HepG2 (cell line): ENCODE results near the gene ZER1. TPM values are rescaled to one million over a fixed set of nuclear protein-coding genes. Genes with fewer than 3 reads are reported as not detected.

Source experiments
- ATAC-seq: fragments of 200-7000 bp; cut with Tn5 transposase; 3 replicates; pipeline ENCODE4 v1.9.1; 2020; ENCODE audit warnings: mild to moderate bottlenecking, moderate library complexity
- Bru-seq: library from RNA; stranded (reverse); fragments of 400-500 nt; gene quantifications from one replicate; lab custom pipeline; 2021; lab: Mats Ljungman, UMichigan
- BruChase-seq, 2 experiments: library from RNA; stranded (reverse); fragments of 400-500 nt; gene quantifications; one replicate each; lab custom pipeline; 2021; lab: Mats Ljungman, UMichigan
- BruUV-seq: library from RNA; stranded (reverse); fragments of 400-500 nt; replicated peaks from 2 replicates; lab custom pipeline; 2021; lab: Mats Ljungman, UMichigan
- CTCF ChIA-PET: fragments of 300-600 bp; formaldehyde crosslinking; extraction: SDS; loops from one replicate; lab custom pipeline; 2021; ENCODE audit warnings: low total read pairs, inconsistent platforms, low intra/inter-chr PET ratio; lab: Yijun Ruan, JAX
- POLR2A ChIA-PET: fragments of 350-600 bp; sonication (Branson Sonifier 250); formaldehyde crosslinking; loops from one replicate; lab custom pipeline; 2020; ENCODE audit warnings: antibody characterized with exemption, inconsistent platforms; lab: Yijun Ruan, JAX
- DNase-seq: peaks from one replicate; pipeline ENCODE4 v3.0.0-alpha.2; 2015; ENCODE audit warnings: low spot score
- FAIRE-seq: peaks from 3 replicates; lab custom pipeline; 2011; peaks lifted over from hg19 to GRCh38; lab: Jason Lieb, UNC
- H2AFZ ChIP-seq: one replicate; pipeline ENCODE4 v1.6.1; 2011; ENCODE audit warnings: low read length, inconsistent platforms
- H3K27ac ChIP-seq: fragments of 300-600 bp; 3 replicates; pipeline ENCODE4 v1.8.0; 2011; ENCODE audit warnings: mixed run types, mild to moderate bottlenecking, mixed read lengths, low read length, inconsistent platforms; ENCODE audit not compliant: insufficient read depth; ENCODE audit errors: extremely low read length
- H3K27me3 ChIP-seq, 2 experiments: fragments of 200-600 bp in 1 of 2; 2 replicates in 1 of 2; 3 replicates in 1 of 2; pipeline versions ENCODE4 v1.6.0 to v1.8.0; 2011; ENCODE audit warnings: low read length in 2 of 2, mild to moderate bottlenecking in 2 of 2, moderate library complexity in 2 of 2, inconsistent platforms in 1 of 2; ENCODE audit not compliant: insufficient read depth in 2 of 2, control insufficient read depth in 1 of 2
- H3K36me3 ChIP-seq, 2 experiments: fragments of 200-600 bp in 1 of 2; replicated peaks in 1 of 2; 2 replicates in 1 of 2; 3 replicates in 1 of 2; pipeline versions ENCODE4 v1.5.1 to v1.8.0; 2011; ENCODE audit warnings: low read length in 2 of 2, inconsistent platforms in 1 of 2; ENCODE audit not compliant: insufficient read depth in 2 of 2, control insufficient read depth in 1 of 2
- H3K4me1 ChIP-seq: 2 replicates; pipeline ENCODE4 v1.5.1; 2012; ENCODE audit warnings: low read length, inconsistent platforms; ENCODE audit not compliant: insufficient read depth
- H3K4me2 ChIP-seq: 2 replicates; pipeline ENCODE4 v1.6.0; 2011; ENCODE audit warnings: low read depth, low read length, inconsistent platforms
- H3K4me3 ChIP-seq, 3 experiments: fragments of 200-600 bp in 1 of 3; sonication (generic), shearing (Covaris generic) in 1 of 3; replicated peaks in 1 of 3; 2 replicates each; pipeline ENCODE4 v1.5.1; 2011 to 2016; ENCODE audit warnings: low read length in 3 of 3, inconsistent platforms in 2 of 3, low read depth in 2 of 3, mild to moderate bottlenecking in 2 of 3, control low read depth in 1 of 3, mixed read lengths in 1 of 3; ENCODE audit not compliant: insufficient read depth in 1 of 3
- H3K79me2 ChIP-seq: one replicate; pipeline ENCODE4 v1.6.1; 2011; ENCODE audit warnings: low read length, inconsistent platforms; ENCODE audit not compliant: insufficient read depth
- H3K9ac ChIP-seq: 2 replicates; pipeline ENCODE4 v1.6.0; 2011; ENCODE audit warnings: mild to moderate bottlenecking, low read depth, low read length, inconsistent platforms; ENCODE audit not compliant: insufficient read depth
- H3K9me3 ChIP-seq: 2 replicates; pipeline ENCODE4 v1.5.1; 2012; ENCODE audit warnings: mild to moderate bottlenecking, low read length
- H4K20me1 ChIP-seq: 2 replicates; pipeline ENCODE4 v1.6.0; 2011; ENCODE audit warnings: inconsistent platforms, mild to moderate bottlenecking, low read length, moderate library complexity; ENCODE audit not compliant: insufficient read depth
- CEBPG ChIP-seq: IDR thresholded peaks from 2 replicates; pipeline ENCODE4 v1.6.1; 2016
- HOMEZ ChIP-seq: IDR thresholded peaks from 2 replicates; pipeline ENCODE4 v1.6.1; 2016; ENCODE audit warnings: low read depth
- IRF2 ChIP-seq: IDR thresholded peaks from 2 replicates; pipeline ENCODE4 v1.6.1; 2018; ENCODE audit warnings: missing genetic modification reagents, missing compliant biosample characterization
- IRX3 ChIP-seq: sonication (generic); formaldehyde crosslinking; IDR thresholded peaks from 2 replicates; pipeline ENCODE4 v1.8.1; 2023; ENCODE audit warnings: mild to moderate bottlenecking, low read depth, missing genetic modification reagents, borderline replicate concordance
- KAT2B ChIP-seq: fragments of 150-350 bp; IDR thresholded peaks from 2 replicates; pipeline ENCODE4 v1.6.1; 2014; ENCODE audit warnings: low read depth, low read length, borderline replicate concordance
- KDM2A ChIP-seq: sonication (generic); formaldehyde crosslinking; IDR thresholded peaks from 2 replicates; pipeline ENCODE4 v1.4.0; 2020; ENCODE audit warnings: low read depth, missing genetic modification reagents, borderline replicate concordance
- MED1 ChIP-seq: sonication (generic); formaldehyde crosslinking; IDR thresholded peaks from 2 replicates; pipeline ENCODE4 v1.4.0; 2020; ENCODE audit warnings: missing genetic modification reagents
- NFYB ChIP-seq: sonication (generic); formaldehyde crosslinking; IDR thresholded peaks from 2 replicates; pipeline ENCODE4 v1.4.0; 2020; ENCODE audit warnings: missing genetic modification reagents
- XBP1 ChIP-seq: sonication (generic); formaldehyde crosslinking; IDR thresholded peaks from 2 replicates; pipeline ENCODE4 v1.5.0; 2020; ENCODE audit warnings: missing genetic modification reagents
- ZBTB10 ChIP-seq: sonication (generic); formaldehyde crosslinking; IDR thresholded peaks from 2 replicates; pipeline ENCODE4 v1.4.0; 2020; ENCODE audit warnings: missing genetic modification reagents, borderline replicate concordance
- ZNF629 ChIP-seq: sonication (generic); formaldehyde crosslinking; conservative IDR thresholded peaks from 2 replicates; pipeline ENCODE4 v1.5.0; 2020; ENCODE audit warnings: missing genetic modification reagents
- ZNF784 ChIP-seq: sonication (generic); formaldehyde crosslinking; IDR thresholded peaks from 2 replicates; pipeline ENCODE4 v1.5.1; 2020; ENCODE audit warnings: missing genetic modification reagents, mild to moderate bottlenecking, borderline replicate concordance
- WGBS: methylation state at CpG from one replicate; pipeline ENCODE4 v1.1.6; 2017; ENCODE audit warnings: low lambda C conversion rate; 5-methylcytosine and 5-hydroxymethylcytosine counted together
- in situ Hi-C: cut with HindIII; loops from 2 replicates; pipeline ENCODE4 v1.10.0; 2017; ENCODE audit warnings: low pct_unique_long_range_greater_than_20kb; ENCODE audit not compliant: extremely low pct_ligation_motif_present
- intact Hi-C: fragments of 100-400 bp; cut with micrococcal nuclease; formaldehyde crosslinking; loops from one replicate; pipeline ENCODE4 v1.10.0; 2022; ENCODE audit not compliant: unreplicated experiment
- long read RNA-seq, 2 experiments: library from RNA in 1 of 2; library from polyadenylated mRNA in 1 of 2; stranded (forward) in 1 of 2; unstranded in 1 of 2; transcript quantifications; one replicate each; pipeline ENCODE4 v2.0.0, GENCODE V29; 2019 to 2022
- polyA minus RNA-seq, 3 experiments: library from RNA; depleted of rRNA, polyadenylated mRNA; stranded (reverse); fragments of >200 nt; gene quantifications; 2 replicates each; pipeline ENCODE4 v1.2.3, GENCODE V29; 2011; ENCODE audit warnings: low replicate concordance in 1 of 3
- polyA plus RNA-seq, 8 experiments: library from polyadenylated mRNA; depleted of rRNA in 3 of 8; stranded (reverse) in 7 of 8; unstranded in 1 of 8; fragments of >200 nt; fragmentation: Illumina TruSeq in 4 of 8; extraction: Trizol in 4 of 8; gene quantifications; 2 replicates each; pipeline versions ENCODE4 v1.2.1 to v1.2.3, GENCODE V29; 2011 to 2016; ENCODE audit warnings: low read depth in 4 of 8, missing spikeins in 1 of 8, mixed read lengths in 1 of 8; ENCODE audit not compliant: insufficient read depth in 1 of 8
- total RNA-seq, 5 experiments: library from RNA; depleted of rRNA; stranded (reverse); fragments of >200 nt; fragmentation: Illumina TruSeq; extraction: Trizol; gene quantifications; 2 replicates each; pipeline ENCODE4 v1.2.3, GENCODE V29; 2016; ENCODE audit warnings: low read depth in 1 of 5

The ZER1 gene
- total RNA-seq (2016; rRNA removed; fragmentation: Illumina TruSeq; extraction: Trizol) (7.7 and 9.1 TPM in 2 replicates), polyA plus RNA-seq (2011; rRNA removed) (40.0 and 43.9 TPM in 2 replicates), polyA minus RNA-seq (2011; rRNA and poly(A)+ RNA removed; ENCODE audit: low replicate concordance) (73.9 and 109 TPM in 2 replicates), Bru-seq, nascent RNA (percentile 50 among the genes with signal in this experiment), BruChase-seq, experiment 1, labeled RNA remaining after a 6-hour chase (percentile 57 among the genes with signal in this experiment), BruChase-seq, experiment 2, labeled RNA remaining after a 2-hour chase (percentile 49 among the genes with signal in this experiment)
- 3.8 TPM in 2 replicates for total RNA-seq (2016; cell fraction: cytosol; rRNA removed; fragmentation: Illumina TruSeq; extraction: Trizol; ENCODE audit: low read depth)
- total RNA-seq (2016; cell fraction: insoluble cytoplasmic fraction; rRNA removed; fragmentation: Illumina TruSeq; extraction: Trizol), result 7.2 and 8.2 TPM in 2 replicates
- total RNA-seq (2016; cell fraction: membrane; rRNA removed; fragmentation: Illumina TruSeq; extraction: Trizol), result 8.5 and 8.7 TPM in 2 replicates
- 5.5 and 5.8 TPM in 2 replicates for total RNA-seq (2016; cell fraction: nucleus; rRNA removed; fragmentation: Illumina TruSeq; extraction: Trizol)
- polyA plus RNA-seq (2011; cell fraction: cytosol; rRNA removed), result 20.7 and 30.4 TPM in 2 replicates
- 40.7 and 47.4 TPM in 2 replicates for polyA plus RNA-seq (2011; cell fraction: nucleus; rRNA removed)
- polyA plus RNA-seq (2012), result 12.9 and 16.4 TPM in 2 replicates
- polyA plus RNA-seq (2016; cell fraction: cytosol; fragmentation: Illumina TruSeq; extraction: Trizol; ENCODE audit: low read depth), result 2.2 and 3.0 TPM in 2 replicates
- 7.0 and 8.8 TPM in 2 replicates for polyA plus RNA-seq (2016; cell fraction: insoluble cytoplasmic fraction; fragmentation: Illumina TruSeq; extraction: Trizol; ENCODE audit: low read depth)
- 5.5 and 6.2 TPM in 2 replicates for polyA plus RNA-seq (2016; cell fraction: membrane; fragmentation: Illumina TruSeq; extraction: Trizol; ENCODE audit: low read depth)
- polyA plus RNA-seq (2016; cell fraction: nucleus; fragmentation: Illumina TruSeq; extraction: Trizol; ENCODE audit: insufficient read depth, low read depth), result 7.5 and 8.6 TPM in 2 replicates
- polyA minus RNA-seq (2011; cell fraction: cytosol; rRNA and poly(A)+ RNA removed), result 18.8 and 24.2 TPM in 2 replicates
- 12.8 and 14.9 TPM in 2 replicates for polyA minus RNA-seq (2011; cell fraction: nucleus; rRNA and poly(A)+ RNA removed)
- long read RNA-seq, experiment 1, full-length matches to known transcripts, result 1 of 6 reads
- long read RNA-seq, experiment 1, partial matches to known transcripts, result 3 of 6 reads
- long read RNA-seq, experiment 1, other reads (novel, unspliced or antisense), result 2 of 6 reads
- long read RNA-seq, experiment 2, full-length matches to known transcripts, result 16 of 44 reads
- long read RNA-seq, experiment 2, partial matches to known transcripts, result 5 of 44 reads
- long read RNA-seq, experiment 2, other reads (novel, unspliced or antisense), result 23 of 44 reads

GRCh38 chr9:128771745-128772519 lies at the start of gene ZER1:
TSS of gene ZER1 (minus strand) at chr9:128771927. CDS start at chr9:128755565, 16,362 bp downstream.
- H3K4me2 ChIP-seq, result peak within 1 kb of the TSS; percentile 87
- DNase-seq (peak; percentile 67), FAIRE-seq (no peak), ATAC-seq (peak; percentile 95)
- intact Hi-C loops, result loop anchor here (1.0 to 2.0 kb wide), 2 partner anchors 15 to 39 kb away; partner anchors contain the start of gene TBC1D13
- 37% methylated on average over 14 of the region's 72 CpGs for WGBS
- peaks cover 16% of the 10 kb centered on the region for H3K79me2 ChIP-seq
- peaks cover 19% of the 10 kb centered on the region for H3K4me1 ChIP-seq
- H4K20me1 ChIP-seq, result no peaks in the 10 kb centered on the region
- H2AFZ ChIP-seq, result peak within 1 kb of the TSS; percentile 60
- H3K36me3 ChIP-seq, result no peaks in the 10 kb centered on the region
- no peaks in the 10 kb centered on the region for H3K9me3 ChIP-seq
- CTCF ChIA-PET, result interaction anchor here (1.6 kb wide), 1 partner anchor 39 kb away, joined by 4 read pairs; no protein-coding TSS in a partner anchor
- peak within 1 kb of the TSS; percentile 80 to 99 (median 96) for H3K4me3 ChIP-seq
- peak within 1 kb of the TSS; percentile 68 for H3K27ac ChIP-seq
- peak within 1 kb of the TSS; percentile 79 for H3K9ac ChIP-seq
- POLR2A ChIA-PET, result interaction anchor here (1.0 to 1.6 kb wide), 7 partner anchors 9 to 136 kb away, joined by 3 to 7 read pairs (median 3); partner anchors contain the start of genes SPOUT1 and TBC1D13
- in situ Hi-C loops, result no loop called here
- no peaks in the 10 kb centered on the region; a peak in 1 of 5 replicates for H3K27me3 ChIP-seq
- TSS peak; percentile 89 for BruUV-seq
- TF ChIP-seq IRX3 (0 out of 2 replicates have a peak, but pooled peaks have one; percentile 42), XBP1 (CRISPR knock-in tag) (no peak), HOMEZ (CRISPR knock-in tag) (no peak), KAT2B (no peak), CEBPG (CRISPR knock-in tag) (peak; percentile 51), MED1 (peak; percentile 70), KDM2A (CRISPR knock-in tag) (peak; percentile 99), IRF2 (peak; percentile 89), ZBTB10 (CRISPR knock-in tag) (no peak), ZNF629 (CRISPR knock-in tag) (0 out of 2 replicates have a peak, but pooled peaks have one; percentile 10), ZNF784 (peak; percentile 99), NFYB (CRISPR knock-in tag) (no peak; the same call in 1 of the 2 replicates)
